ENCODE results near the gene SHBG. TPM values are rescaled to one million over a fixed set of nuclear protein-coding genes. Genes with fewer than 3 reads are reported as not detected.

The SHBG gene
- total and polyA plus RNA-seq, 11 donors: 0.28 to 1.1 (median 0.65) TPM; not detected in 4

DNA sequence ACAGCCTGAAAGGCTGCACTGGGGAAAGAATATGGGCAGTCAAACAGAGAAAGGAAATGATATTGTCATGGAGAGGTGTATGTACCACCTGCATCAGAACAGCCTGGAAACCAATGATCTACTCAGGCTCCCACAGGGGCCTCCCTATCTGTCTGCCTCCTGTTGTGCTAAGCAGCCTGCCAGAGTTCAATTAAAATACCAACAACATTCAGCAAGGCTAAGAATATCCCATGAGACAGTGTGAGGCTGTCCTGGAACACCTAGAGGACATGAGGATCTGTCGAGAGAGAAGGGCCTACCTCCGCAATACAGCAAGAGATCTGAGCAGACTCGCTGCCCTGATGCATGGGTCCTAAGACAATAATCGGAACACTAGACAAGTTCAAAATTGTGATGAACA lies 23.7 kb upstream of the SHBG start:
- H3K27ac ChIP-seq: peak overlapping the region; percentile 48 to 93 (median 82)
- no peaks in the 10 kb centered on the region for H3K9me3 ChIP-seq
- ATAC-seq (peak; percentile 96 to 99 (median 97)), DNase-seq (peak in 2 of 5 donors; percentile 40 to 51)
- H3K36me3 ChIP-seq: peaks cover 5 to 71% (median 51%) of the 10 kb centered on the region in 9 donors
- no peaks in the 10 kb centered on the region for H3K27me3 ChIP-seq
- WGBS, 4 donors: 64 to 65% (median 64%) methylated on average over 4 of the region's 4 CpGs
- H3K4me3 ChIP-seq: no peak overlapping the region
- TF ChIP-seq POLR2A (IDR thresholded peaks at IDR 0.05): peak in 1 of 2 donors; percentile 13
- TF ChIP-seq, protein P1, sequence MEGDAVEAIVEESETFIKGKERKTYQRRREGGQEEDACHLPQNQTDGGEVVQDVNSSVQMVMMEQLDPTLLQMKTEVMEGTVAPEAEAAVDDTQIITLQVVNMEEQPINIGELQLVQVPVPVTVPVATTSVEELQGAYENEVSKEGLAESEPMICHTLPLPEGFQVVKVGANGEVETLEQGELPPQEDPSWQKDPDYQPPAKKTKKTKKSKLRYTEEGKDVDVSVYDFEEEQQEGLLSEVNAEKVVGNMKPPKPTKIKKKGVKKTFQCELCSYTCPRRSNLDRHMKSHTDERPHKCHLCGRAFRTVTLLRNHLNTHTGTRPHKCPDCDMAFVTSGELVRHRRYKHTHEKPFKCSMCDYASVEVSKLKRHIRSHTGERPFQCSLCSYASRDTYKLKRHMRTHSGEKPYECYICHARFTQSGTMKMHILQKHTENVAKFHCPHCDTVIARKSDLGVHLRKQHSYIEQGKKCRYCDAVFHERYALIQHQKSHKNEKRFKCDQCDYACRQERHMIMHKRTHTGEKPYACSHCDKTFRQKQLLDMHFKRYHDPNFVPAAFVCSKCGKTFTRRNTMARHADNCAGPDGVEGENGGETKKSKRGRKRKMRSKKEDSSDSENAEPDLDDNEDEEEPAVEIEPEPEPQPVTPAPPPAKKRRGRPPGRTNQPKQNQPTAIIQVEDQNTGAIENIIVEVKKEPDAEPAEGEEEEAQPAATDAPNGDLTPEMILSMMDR (IDR thresholded peaks at IDR 0.05): no peak
- peaks cover 0 to 39% (median 15%) of the 10 kb centered on the region in 12 donors for H3K4me1 ChIP-seq
- intact Hi-C loops (cut with DNase I): no loop called here

DNA sequence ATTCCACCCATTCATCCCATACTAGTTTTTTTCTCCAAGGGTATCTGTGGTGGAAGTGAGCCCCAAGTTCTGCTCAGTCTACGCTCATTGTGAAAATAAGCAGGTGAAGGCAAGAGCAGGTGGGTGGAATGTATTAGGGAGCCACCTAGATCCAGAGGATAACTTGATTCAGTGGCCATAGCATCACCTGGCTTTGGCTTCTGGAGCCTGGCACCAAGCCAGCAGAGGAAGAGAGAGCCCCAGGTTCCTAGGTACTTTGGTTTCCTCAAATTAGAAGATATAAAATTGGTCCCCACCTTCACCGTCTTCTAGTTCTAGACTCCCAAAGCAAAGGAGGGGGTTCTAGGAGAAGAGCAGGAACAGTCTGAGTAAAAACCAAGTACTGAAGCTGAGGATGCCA lies 19.3 kb upstream of the SHBG start:
- Histone ChIP-seq H3K27me3 (no peaks in the 10 kb centered on the region), H3K4me3 (no peak overlapping the region), H3K9me3 (no peaks in the 10 kb centered on the region), H3K36me3 (peaks cover 0 to 29% (median 12%) of the 10 kb centered on the region in 9 donors), H3K27ac (peak overlapping the region in 1 of 12 donors; percentile 15), H3K4me1 (peaks cover 4 to 59% (median 36%) of the 10 kb centered on the region in 12 donors)
- 96 to 98% (median 97%) methylated on average over 2 of the region's 2 CpGs for WGBS, 4 donors
- TF ChIP-seq, protein P1 (IDR thresholded peaks at IDR 0.05): no peak
- TF ChIP-seq POLR2A (IDR thresholded peaks at IDR 0.05): no peak
- ATAC-seq (no peak), DNase-seq (no peak)
- intact Hi-C loops (cut with DNase I): no loop called here

DNA sequence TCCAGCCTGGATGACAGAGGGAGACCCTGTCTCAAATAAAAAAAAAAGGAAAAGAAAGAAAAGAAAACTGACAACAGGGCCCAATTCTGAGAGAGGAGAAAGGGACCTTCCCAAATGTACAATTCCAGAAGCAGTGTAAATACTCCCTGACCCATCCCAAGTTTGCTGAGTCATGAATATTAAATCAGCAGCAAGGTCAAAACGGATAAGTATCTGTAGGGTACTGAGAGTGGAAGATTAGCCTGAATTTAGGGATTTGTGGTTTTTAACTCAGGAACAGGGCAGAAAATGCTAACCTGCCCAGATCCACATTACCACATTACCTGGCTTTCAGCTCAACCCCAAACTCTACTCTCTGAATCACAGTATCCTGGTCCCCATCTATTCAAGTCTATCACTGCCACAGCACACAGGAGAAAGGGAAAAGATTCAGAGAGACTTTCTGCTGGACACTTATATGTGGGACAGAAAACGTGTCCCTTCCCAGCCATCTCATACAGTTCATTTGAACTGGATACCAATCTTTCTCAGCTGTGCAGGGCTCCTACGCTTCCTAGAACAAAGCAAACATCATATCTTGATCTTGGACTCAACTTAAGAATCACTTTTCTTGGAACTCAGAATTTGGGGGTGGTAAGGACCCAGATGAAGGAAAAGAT lies 18.2 kb upstream of the SHBG start:
- H3K27ac ChIP-seq: peak overlapping the region in 4 of 12 donors; percentile 4 to 40 (median 20)
- 48 to 58% (median 51%) methylated on average over 3 of the region's 3 CpGs for WGBS, 4 donors
- H3K9me3 ChIP-seq: no peaks in the 10 kb centered on the region
- TF ChIP-seq, protein P1 (IDR thresholded peaks at IDR 0.05): no peak
- no peak for TF ChIP-seq POLR2A (IDR thresholded peaks at IDR 0.05)
- ATAC-seq (no peak), DNase-seq (no peak)
- intact Hi-C loops (cut with DNase I): no loop called here
- peaks cover 4 to 54% (median 33%) of the 10 kb centered on the region in 12 donors for H3K4me1 ChIP-seq
- peak overlapping the region in 1 of 12 donors; percentile 1 for H3K4me3 ChIP-seq
- H3K36me3 ChIP-seq: peaks cover 0 to 24% (median 9%) of the 10 kb centered on the region in 9 donors
- H3K27me3 ChIP-seq: no peaks in the 10 kb centered on the region

DNA sequence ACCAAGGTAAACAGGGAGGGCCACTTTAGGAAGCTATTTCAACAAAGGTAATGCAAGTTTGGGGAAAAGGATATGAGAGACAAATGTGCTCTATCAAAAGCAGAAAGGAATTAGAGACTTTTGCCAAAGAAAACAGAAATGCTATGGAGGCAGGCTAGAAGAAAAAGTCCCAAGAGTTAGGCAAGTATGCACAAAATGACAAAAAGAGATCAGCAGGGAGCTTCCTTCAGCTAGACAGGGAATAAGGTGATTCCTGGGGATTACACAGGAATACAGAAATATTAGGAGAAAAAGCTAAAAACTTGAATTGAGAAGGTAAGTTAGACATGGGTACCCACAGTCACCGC lies 17.7 kb upstream of the SHBG start:
- intact Hi-C loops (cut with DNase I): no loop called here
- H3K27ac ChIP-seq: peak overlapping the region in 4 of 12 donors; percentile 4 to 96 (median 20)
- H3K27me3 ChIP-seq: no peaks in the 10 kb centered on the region
- ATAC-seq (no peak), DNase-seq (no peak)
- H3K36me3 ChIP-seq: peaks cover 0 to 24% (median 9%) of the 10 kb centered on the region in 9 donors
- 88 to 94% (median 91%) methylated on average over 1 of the region's 1 CpG for WGBS, 4 donors
- H3K4me1 ChIP-seq: peaks cover 4 to 51% (median 33%) of the 10 kb centered on the region in 12 donors
- no peak for TF ChIP-seq POLR2A (IDR thresholded peaks at IDR 0.05)
- TF ChIP-seq, protein P1 (IDR thresholded peaks at IDR 0.05): no peak
- H3K4me3 ChIP-seq: peak overlapping the region in 1 of 12 donors; percentile 8
- H3K9me3 ChIP-seq: no peaks in the 10 kb centered on the region
